Skeletal muscle satellite cell (primary cell): ENCODE results near the gene CREB5. TPM values are rescaled to one million over a fixed set of nuclear protein-coding genes. Genes with fewer than 3 reads are reported as not detected.

ENCODE experiments used
- H3K27me3 ChIP-seq: 2 replicates; pipeline ENCODE4 v1.7.0; 2013; ENCODE audit warnings: low read length; ENCODE audit not compliant: control insufficient read depth, insufficient read depth
- H3K36me3 ChIP-seq: 2 replicates; pipeline ENCODE4 v1.7.0; 2013; ENCODE audit warnings: mild to moderate bottlenecking, control low read depth, low read length; ENCODE audit not compliant: insufficient read depth
- H3K4me1 ChIP-seq: 2 replicates; pipeline ENCODE4 v1.7.0; 2013; ENCODE audit warnings: low read length; ENCODE audit not compliant: control insufficient read depth, insufficient read depth
- H3K4me2 ChIP-seq: 2 replicates; pipeline ENCODE4 v1.7.0; 2013; ENCODE audit warnings: mild to moderate bottlenecking, low read length
- H3K4me3 ChIP-seq: 2 replicates; pipeline ENCODE4 v1.7.0; 2013; ENCODE audit warnings: low read length
- H3K9ac ChIP-seq: 2 replicates; pipeline ENCODE4 v1.7.0; 2013; ENCODE audit warnings: mild to moderate bottlenecking, low read depth, low read length, moderate library complexity
- H3K9me3 ChIP-seq: replicated peaks from 2 replicates; pipeline ENCODE4 v1.7.0; 2013; ENCODE audit warnings: mild to moderate bottlenecking, control low read depth, low read length
- total RNA-seq: library from RNA; depleted of rRNA; stranded (reverse); fragments of >200 nt; gene quantifications from 2 replicates; pipeline ENCODE4 v1.2.3, GENCODE V29; 2012; rRNA removed

Gene CREB5
- 5.6 and 18.8 TPM in 2 replicates for total RNA-seq

- Histone ChIP-seq H3K9me3 (no peaks in the 10 kb centered on the region), H3K4me3 (peak within 1 kb of the TSS; percentile 73), H3K9ac (no peak within 1 kb of the TSS), H3K4me1 (peaks cover 33% of the 10 kb centered on the region), H3K27me3 (no peaks in the 10 kb centered on the region), H3K36me3 (no peaks in the 10 kb centered on the region), H3K4me2 (peak within 1 kb of the TSS; percentile 94)
These were observed at the start of gene CREB5 for GRCh38 chr7:28411876-28412662. TSS of gene CREB5 (plus strand) at chr7:28412518. CDS start at chr7:28412915, 397 bp downstream.

- Histone ChIP-seq H3K4me1 (peaks cover 22% of the 10 kb centered on the region), H3K9me3 (no peaks in the 10 kb centered on the region), H3K9ac (no peak overlapping the region), H3K4me3 (no peak overlapping the region), H3K36me3 (no peaks in the 10 kb centered on the region), H3K27me3 (no peaks in the 10 kb centered on the region), H3K4me2 (no peak overlapping the region)
These were observed 49.5 kb upstream of the CREB5 start for GRCh38 chr7:28362812-28363211.

DNA sequence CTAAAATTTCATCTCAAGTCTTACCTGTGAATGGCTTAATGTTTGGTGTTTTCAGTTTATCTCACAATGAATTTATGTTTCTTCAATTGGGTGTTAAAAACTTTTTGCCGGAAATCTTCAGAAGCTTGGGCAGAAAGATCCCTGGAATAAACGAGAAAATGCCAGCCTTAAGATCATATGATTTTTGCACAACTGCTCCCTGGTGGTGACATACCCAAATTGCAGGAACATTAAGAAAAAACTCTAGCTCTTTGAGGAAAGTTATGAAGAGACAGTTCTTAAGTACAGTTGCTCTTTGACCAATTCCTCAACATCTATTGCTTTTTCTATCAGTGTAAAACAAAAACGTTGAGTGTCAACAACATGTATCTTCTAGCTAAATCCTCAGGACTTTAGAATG is 48.2 kb upstream of the CREB5 start:
- Histone ChIP-seq H3K36me3 (no peaks in the 10 kb centered on the region), H3K4me2 (no peak overlapping the region), H3K4me3 (no peak overlapping the region), H3K27me3 (no peaks in the 10 kb centered on the region), H3K4me1 (peaks cover 11% of the 10 kb centered on the region), H3K9ac (no peak overlapping the region), H3K9me3 (no peaks in the 10 kb centered on the region)

GRCh38 chr7:28369523-28369922 is 42.8 kb upstream of the CREB5 start:
- Histone ChIP-seq H3K4me2 (no peak overlapping the region), H3K9me3 (no peaks in the 10 kb centered on the region), H3K4me3 (no peak overlapping the region), H3K4me1 (peaks cover 7% of the 10 kb centered on the region), H3K9ac (no peak overlapping the region), H3K36me3 (no peaks in the 10 kb centered on the region), H3K27me3 (no peaks in the 10 kb centered on the region)

DNA sequence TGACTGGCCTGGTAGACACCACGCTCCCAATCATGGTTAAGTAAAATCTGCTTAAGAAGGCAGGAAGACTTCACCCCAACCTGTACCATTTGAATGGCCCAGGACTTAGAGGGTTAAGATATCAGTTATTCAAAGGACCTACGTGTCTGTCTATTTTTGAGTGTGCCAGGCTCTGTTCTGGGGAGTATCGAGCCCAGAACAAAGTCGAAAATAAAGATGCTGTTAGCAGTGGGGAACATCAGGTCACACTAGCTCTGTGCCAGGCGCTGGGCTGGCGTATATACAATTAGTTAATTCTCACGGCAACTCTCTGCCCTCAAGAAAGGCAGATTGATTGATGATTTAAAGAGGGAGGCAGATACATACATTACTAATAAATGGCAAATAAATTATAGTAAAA is 40.5 kb upstream of the CREB5 start:
- no peak overlapping the region for H3K4me2 ChIP-seq
- H3K9ac ChIP-seq, result no peak overlapping the region
- H3K4me1 ChIP-seq, result peaks cover under 1% of the 10 kb centered on the region

DNA sequence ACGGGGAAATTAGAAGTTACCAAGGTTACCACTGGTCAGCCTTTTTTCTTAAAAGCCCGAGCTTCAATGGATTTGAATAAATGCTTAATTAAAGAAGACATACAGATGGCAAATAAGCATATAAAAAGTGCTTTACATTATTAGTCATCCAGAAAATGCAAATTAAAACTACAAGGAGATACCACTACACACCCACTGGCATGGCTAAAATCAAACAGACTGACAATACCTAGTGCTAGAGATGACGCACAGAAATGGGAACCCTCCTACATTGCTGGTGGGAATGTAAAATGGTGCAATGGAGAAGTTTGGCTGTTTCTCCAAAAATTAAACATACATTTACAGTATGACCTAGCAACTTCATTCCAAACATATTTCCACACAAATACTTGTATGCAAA is 38.3 kb upstream of the CREB5 start:
- Histone ChIP-seq H3K4me2 (no peak overlapping the region), H3K4me3 (no peak overlapping the region), H3K4me1 (no peaks in the 10 kb centered on the region), H3K36me3 (no peaks in the 10 kb centered on the region), H3K27me3 (no peaks in the 10 kb centered on the region), H3K9ac (no peak overlapping the region), H3K9me3 (no peaks in the 10 kb centered on the region)

More for the DNA sequence above, 40.5 kb upstream of the CREB5 start:
- no peaks in the 10 kb centered on the region for H3K36me3 ChIP-seq
- no peaks in the 10 kb centered on the region for H3K27me3 ChIP-seq
- H3K4me3 ChIP-seq, result no peak overlapping the region
- H3K9me3 ChIP-seq, result no peaks in the 10 kb centered on the region

GRCh38 chr7:28375729-28376128 is 36.6 kb upstream of the CREB5 start:
- no peaks in the 10 kb centered on the region for H3K4me1 ChIP-seq
- no peaks in the 10 kb centered on the region for H3K9me3 ChIP-seq
- no peak overlapping the region for H3K4me2 ChIP-seq

DNA sequence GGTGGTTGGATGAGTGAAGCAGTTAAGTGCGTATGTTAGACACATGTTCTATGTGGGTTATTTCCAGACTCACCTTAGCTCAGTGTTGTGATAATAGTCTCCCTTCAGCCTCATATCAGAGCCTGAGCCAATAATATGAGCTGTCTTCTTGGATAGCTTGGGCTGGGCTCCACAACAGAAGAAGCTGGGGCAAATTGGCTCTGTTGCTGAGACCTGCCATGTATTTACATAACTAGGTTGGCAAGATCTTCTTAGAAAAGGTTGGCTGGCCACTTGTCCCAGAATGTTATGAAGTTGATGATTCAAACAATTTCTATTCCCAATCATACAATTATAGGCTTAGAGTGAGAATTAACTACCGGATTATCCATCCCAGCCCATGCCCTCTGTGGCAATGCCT is 35.7 kb upstream of the CREB5 start:
- Histone ChIP-seq H3K4me1 (no peaks in the 10 kb centered on the region), H3K9me3 (no peaks in the 10 kb centered on the region), H3K4me3 (no peak overlapping the region), H3K4me2 (no peak overlapping the region), H3K36me3 (no peaks in the 10 kb centered on the region), H3K27me3 (no peaks in the 10 kb centered on the region), H3K9ac (no peak overlapping the region)

More at GRCh38 chr7:28375729-28376128, 36.6 kb upstream of the CREB5 start:
- Histone ChIP-seq H3K27me3 (no peaks in the 10 kb centered on the region), H3K36me3 (no peaks in the 10 kb centered on the region), H3K9ac (no peak overlapping the region), H3K4me3 (no peak overlapping the region)

DNA sequence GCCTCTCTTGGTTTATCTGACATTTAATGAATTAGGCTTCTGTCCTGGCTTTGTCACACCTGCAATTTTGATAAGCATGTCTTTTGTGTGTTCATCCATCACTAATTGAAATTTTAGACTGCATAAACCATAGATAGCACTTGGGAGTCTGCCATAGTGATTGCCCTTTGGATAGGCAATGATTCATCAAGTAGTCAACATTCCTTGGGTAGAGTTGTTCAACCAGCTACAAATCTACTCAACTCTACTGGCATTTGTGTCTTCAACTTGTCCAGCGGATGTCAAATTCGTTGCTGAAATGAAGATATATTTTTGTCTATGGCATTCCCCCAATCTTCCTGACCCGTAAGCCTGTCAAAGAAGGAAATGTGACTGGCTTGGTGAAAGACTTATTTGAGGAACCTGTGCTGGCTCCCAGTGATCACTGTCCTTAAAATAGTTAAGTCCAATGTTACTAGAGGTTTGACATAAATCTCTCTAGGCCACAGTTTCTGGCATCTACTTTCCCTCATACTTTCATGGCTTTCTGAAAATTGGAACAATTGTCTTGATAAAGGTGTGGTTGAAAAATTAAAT is 33.7 kb upstream of the CREB5 start:
- H3K4me2 ChIP-seq, result no peak overlapping the region
- no peaks in the 10 kb centered on the region for H3K27me3 ChIP-seq
- no peaks in the 10 kb centered on the region for H3K4me1 ChIP-seq
- H3K9ac ChIP-seq, result no peak overlapping the region
- H3K4me3 ChIP-seq, result no peak overlapping the region
- H3K9me3 ChIP-seq, result no peaks in the 10 kb centered on the region
- H3K36me3 ChIP-seq, result no peaks in the 10 kb centered on the region

DNA sequence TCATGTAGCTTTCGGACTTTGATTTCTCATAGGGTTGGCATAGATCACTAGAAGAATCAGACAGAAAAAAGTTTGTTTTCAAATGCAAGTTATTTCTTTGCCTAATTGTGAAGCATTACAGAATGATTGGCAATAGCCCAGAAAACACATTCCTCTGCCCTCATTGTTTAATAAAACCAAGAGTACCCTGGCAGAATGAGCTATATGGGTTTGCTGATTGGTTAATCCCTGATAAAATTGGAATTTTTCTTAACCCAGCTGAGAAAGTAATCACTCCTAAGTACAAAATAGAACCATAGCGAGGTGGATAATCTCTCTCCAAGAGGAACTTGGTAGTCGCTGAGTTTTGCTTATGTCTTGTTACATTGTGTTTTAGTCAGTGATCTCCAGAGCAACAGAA is 30.9 kb upstream of the CREB5 start:
- Histone ChIP-seq H3K4me3 (no peak overlapping the region), H3K4me1 (no peaks in the 10 kb centered on the region), H3K9me3 (no peaks in the 10 kb centered on the region), H3K36me3 (no peaks in the 10 kb centered on the region), H3K9ac (no peak overlapping the region), H3K27me3 (no peaks in the 10 kb centered on the region), H3K4me2 (no peak overlapping the region)

- H3K9me3 ChIP-seq, result no peaks in the 10 kb centered on the region
- H3K36me3 ChIP-seq, result no peaks in the 10 kb centered on the region
- no peak overlapping the region for H3K4me2 ChIP-seq
- H3K4me1 ChIP-seq, result no peaks in the 10 kb centered on the region
- H3K27me3 ChIP-seq, result no peaks in the 10 kb centered on the region
- H3K4me3 ChIP-seq, result no peak overlapping the region
- H3K9ac ChIP-seq, result no peak overlapping the region
These were observed 30.2 kb upstream of the CREB5 start for GRCh38 chr7:28382144-28382543.

- H3K4me3 ChIP-seq, result no peak overlapping the region
These were observed 28.3 kb upstream of the CREB5 start for GRCh38 chr7:28383975-28384374.

More at GRCh38 chr7:28383975-28384374, 28.3 kb upstream of the CREB5 start:
- no peaks in the 10 kb centered on the region for H3K9me3 ChIP-seq
- H3K36me3 ChIP-seq, result no peaks in the 10 kb centered on the region
- no peaks in the 10 kb centered on the region for H3K27me3 ChIP-seq
- no peak overlapping the region for H3K9ac ChIP-seq
- H3K4me1 ChIP-seq, result no peaks in the 10 kb centered on the region
- H3K4me2 ChIP-seq, result no peak overlapping the region
